HCT116 (cell line): ENCODE results near the gene CCDC15. TPM values are rescaled to one million over a fixed set of nuclear protein-coding genes. Genes with fewer than 3 reads are reported as not detected.
"Not testable (repeated sequence)": the region's sequence is repeated elsewhere in the genome, so short reads cannot be mapped to it uniquely, and the experiment has no call there.

ENCODE experiments used
- ATAC-seq: fragments of 200-7000 bp; cut with Tn5 transposase; 2 replicates; pipeline ENCODE4 v1.9.1; 2020; ENCODE audit warnings: mild to moderate bottlenecking, moderate library complexity
- BruUV-seq: library from RNA; stranded (reverse); fragments of 400-500 nt; replicated peaks from 2 replicates; lab custom pipeline; 2021; lab: Mats Ljungman, UMichigan
- CTCF ChIA-PET: fragments of 300-600 bp; sonication (Branson Sonifier 250); formaldehyde crosslinking; loops from one replicate; lab custom pipeline; 2021; ENCODE audit warnings: antibody characterized with exemption; lab: Charles Lee
- POLR2A ChIA-PET: fragments of 300-600, 350-600 bp; sonication (Branson Sonifier 250); formaldehyde crosslinking; loops from one replicate; lab custom pipeline; 2021; ENCODE audit warnings: antibody characterized with exemption; lab: Charles Lee
- RAD21 ChIA-PET, 2 experiments: fragments of 300-600 bp; sonication (Branson Sonifier 250); formaldehyde crosslinking; loops; one replicate each; lab custom pipeline; 2023; ENCODE audit warnings: low total read pairs in 2 of 2; ENCODE audit not compliant: uncharacterized antibody in 2 of 2, unreplicated experiment in 2 of 2, low non-redundant PET in 1 of 2; lab: Charles Lee
- DNase-seq: peaks from one replicate; pipeline ENCODE4 v3.0.0-alpha.2; 2010; ENCODE audit warnings: low read depth, low spot score
- H2AFZ ChIP-seq: fragments of 200-600 bp; shearing (Covaris generic), sonication (generic); 2 replicates; pipeline ENCODE4 v1.6.1; 2017; ENCODE audit warnings: low read depth, mixed run types, mixed read lengths, antibody characterized with exemption, low read length; ENCODE audit not compliant: poor library complexity, severe bottlenecking
- H3K27ac ChIP-seq: 2 replicates; pipeline ENCODE4 v1.5.1; 2012; ENCODE audit warnings: low read depth, low read length
- H3K27me3 ChIP-seq: fragments of 200-600 bp; sonication (generic); 2 replicates; pipeline ENCODE4 v1.6.1; 2016; ENCODE audit warnings: mixed run types, low read length, mixed read lengths; ENCODE audit not compliant: insufficient read depth
- H3K36me3 ChIP-seq, 2 experiments: fragments of 200-500 bp in 1 of 2; fragments of 200-600 bp in 1 of 2; sonication (Bioruptor generic) in 1 of 2; sonication (generic) in 1 of 2; 2 replicates each; pipeline versions ENCODE4 v1.5.1 to v1.6.1; 2014 to 2016; ENCODE audit warnings: low read length in 2 of 2, inconsistent platforms in 1 of 2, mixed read lengths in 1 of 2, mixed run types in 1 of 2; ENCODE audit not compliant: insufficient read depth in 2 of 2, control insufficient read depth in 1 of 2
- H3K4me1 ChIP-seq, 2 experiments: fragments of 200-600 bp in 1 of 2; sonication (generic) in 1 of 2; 2 replicates each; pipeline versions ENCODE4 v1.5.1 to v1.6.1; 2012 to 2017; ENCODE audit warnings: low read length in 2 of 2, inconsistent platforms in 1 of 2, mild to moderate bottlenecking in 1 of 2, mixed read lengths in 1 of 2, mixed run types in 1 of 2, moderate library complexity in 1 of 2; ENCODE audit not compliant: insufficient read depth in 2 of 2, control insufficient read depth in 1 of 2
- H3K4me2 ChIP-seq: fragments of 200-600 bp; sonication (generic); 2 replicates; pipeline ENCODE4 v1.6.1; 2017; ENCODE audit warnings: mixed run types, low read length, mixed read lengths
- H3K4me3 ChIP-seq, 2 experiments: fragments of 200-600 bp in 1 of 2; sonication (generic) in 1 of 2; replicated peaks in 1 of 2; 2 replicates each; pipeline ENCODE4 v1.5.1; 2011 to 2016; ENCODE audit warnings: low read length in 2 of 2, control low read depth in 1 of 2, low read depth in 1 of 2, mild to moderate bottlenecking in 1 of 2, mixed read lengths in 1 of 2, mixed run types in 1 of 2
- H3K79me2 ChIP-seq: fragments of 200-600 bp; sonication (generic); 2 replicates; pipeline ENCODE4 v1.6.1; 2017; ENCODE audit warnings: mild to moderate bottlenecking, mixed run types, low read length, moderate library complexity, mixed read lengths; ENCODE audit not compliant: insufficient read depth
- H3K9ac ChIP-seq: fragments of 200-600 bp; sonication (generic); 2 replicates; pipeline ENCODE4 v1.6.1; 2016; ENCODE audit warnings: low read length, mixed read lengths
- H3K9me2 ChIP-seq: fragments of 200-600 bp; sonication (generic), shearing (Covaris generic); 2 replicates; pipeline ENCODE4 v1.6.1; 2017; ENCODE audit warnings: mixed run types, mild to moderate bottlenecking, moderate library complexity; ENCODE audit not compliant: insufficient read depth
- H3K9me3 ChIP-seq, 2 experiments: fragments of 200-500 bp in 1 of 2; fragments of 200-600 bp in 1 of 2; sonication (Bioruptor generic) in 1 of 2; sonication (generic) in 1 of 2; 2 replicates each; pipeline ENCODE4 v1.6.1; 2014 to 2017; ENCODE audit warnings: low read length in 2 of 2, mixed read lengths in 2 of 2, inconsistent platforms in 1 of 2, low read depth in 1 of 2, mild to moderate bottlenecking in 1 of 2, mixed run types in 1 of 2, moderate library complexity in 1 of 2; ENCODE audit not compliant: control insufficient read depth in 1 of 2, insufficient read depth in 1 of 2
- H4K20me1 ChIP-seq: fragments of 200-600 bp; sonication (generic), shearing (Covaris generic); 2 replicates; pipeline ENCODE4 v1.6.1; 2017; ENCODE audit warnings: mixed run types, mild to moderate bottlenecking, moderate library complexity; ENCODE audit not compliant: insufficient read depth
- CEBPB ChIP-seq: IDR thresholded peaks from 2 replicates; pipeline ENCODE4 v1.6.1; 2012; ENCODE audit warnings: low read depth
- JUND ChIP-seq: IDR thresholded peaks from 2 replicates; pipeline ENCODE4 v1.6.1; 2012
- POLR2AphosphoS5 ChIP-seq: IDR thresholded peaks from 2 replicates; pipeline ENCODE4 v1.6.1; 2011; ENCODE audit warnings: mild to moderate bottlenecking, low read depth, low read length, moderate library complexity
- intact Hi-C: fragments of 100-400 bp; cut with micrococcal nuclease; formaldehyde crosslinking; loops from 2 replicates; pipeline ENCODE4 v1.10.0; 2022
- total RNA-seq: library from RNA; stranded (reverse); gene quantifications from one replicate; pipeline ENCODE4 v1.2.1, GENCODE V29; 2021; ENCODE audit not compliant: unreplicated experiment

The CCDC15 gene
- total RNA-seq, 1 experiment from 2014 or later: 2.4 TPM

GRCh38 chr11:125088576-125089455 lies 134.8 kb downstream of the CCDC15 start (continued):
- TF ChIP-seq POLR2AphosphoS5 (no peak), CEBPB (no peak), JUND (no peak)
- TF ChIP-seq, all 23 proteins: peak for 2

- H3K9ac ChIP-seq, H3K36me3 ChIP-seq, H3K4me3 ChIP-seq, H3K9me3 ChIP-seq, intact Hi-C loops, H3K79me2 ChIP-seq, H2AFZ ChIP-seq, H3K9me2 ChIP-seq, H3K4me2 ChIP-seq, ATAC-seq, DNase-seq, H4K20me1 ChIP-seq, BruUV-seq, H3K27ac ChIP-seq, H3K27me3 ChIP-seq, POLR2A ChIA-PET, RAD21 ChIA-PET: not testable (repeated sequence)
- CTCF ChIA-PET: interaction anchor here (1.5 to 4.3 kb wide), 3 partner anchors 53 to 340 kb away, joined by 4 to 36 read pairs (median 32); no protein-coding TSS in a partner anchor
- peaks cover 9 to 34% of the 10 kb centered on the region in 2 experiments; a peak in 3 of 4 replicates for H3K4me1 ChIP-seq
Measured at GRCh38 chr11:125089481-125089880, 135.5 kb downstream of the CCDC15 start.

DNA sequence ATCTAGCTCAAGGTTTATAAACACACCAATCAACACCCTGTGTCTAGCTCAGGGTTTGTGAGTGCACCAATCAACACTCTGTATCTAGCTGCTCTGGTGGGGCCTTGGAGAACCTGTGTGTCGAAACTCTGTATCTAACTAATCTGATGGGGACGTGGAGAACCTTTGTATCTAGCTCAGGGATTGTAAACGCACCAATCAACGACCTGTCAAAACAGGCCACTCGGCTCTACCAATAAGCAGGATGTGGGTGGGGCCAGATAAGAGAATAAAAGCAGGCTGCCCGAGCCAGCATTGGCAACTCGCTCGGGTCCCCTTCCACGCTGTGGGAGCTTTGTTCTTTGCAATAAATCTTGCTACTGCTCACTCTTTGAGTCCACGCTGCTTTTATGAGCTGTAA lies 136.1 kb downstream of the CCDC15 start:
- H3K4me1 ChIP-seq: peaks cover 9 to 34% of the 10 kb centered on the region in 2 experiments; a peak in 3 of 4 replicates
- not testable (repeated sequence) for DNase-seq, H3K4me2 ChIP-seq, H3K9ac ChIP-seq, ATAC-seq, H3K27ac ChIP-seq, H2AFZ ChIP-seq, BruUV-seq, H3K79me2 ChIP-seq, H4K20me1 ChIP-seq, H3K27me3 ChIP-seq, H3K36me3 ChIP-seq, H3K9me3 ChIP-seq, H3K9me2 ChIP-seq, H3K4me3 ChIP-seq
- ChIA-PET CTCF (interaction anchor here (0.9 to 4.3 kb wide), 10 partner anchors 9 to 339 kb away, joined by 3 to 36 read pairs (median 10); partner anchors contain the start of gene TMEM218), RAD21 (interaction anchor here in 1 of 2 experiments (1.4 kb wide), 1 partner anchor 255 kb away, joined by 4 read pairs; no protein-coding TSS in a partner anchor), POLR2A (interaction anchor here (1.5 to 2.5 kb wide), 2 partner anchors 7 to 34 kb away, joined by 4 to 11 read pairs; no protein-coding TSS in a partner anchor)
- intact Hi-C loops: loop anchor here (2.0 kb wide), 2 partner anchors 127 to 255 kb away; no protein-coding TSS in a partner anchor
